ENCODE measurements around the gene FAM217B. TPM values are rescaled to one million over a fixed set of nuclear protein-coding genes. Genes with fewer than 3 reads are reported as not detected.

FAM217B gene
- total RNA-seq, 4 donors from 2014 or later, result 5.1 to 9.3 (median 6.4) TPM

DNA sequence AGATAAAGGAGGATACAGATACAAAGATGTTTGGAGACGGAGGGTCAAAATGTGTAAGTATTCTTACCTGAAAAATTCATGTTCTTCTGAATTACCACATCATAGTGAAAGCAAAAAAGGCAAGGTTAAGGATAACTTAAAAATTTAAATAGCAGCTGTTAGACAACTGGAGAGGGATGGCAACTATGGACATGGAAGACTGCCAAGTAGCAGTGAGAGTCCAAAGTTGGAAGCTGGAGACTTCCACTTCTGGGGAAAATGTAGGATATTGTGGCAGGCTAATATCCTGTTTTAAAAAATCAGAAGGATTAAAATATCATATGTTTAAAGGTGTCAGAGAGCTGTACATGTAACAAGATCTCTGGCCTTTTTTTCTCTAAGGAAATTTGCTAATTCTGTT lies 36.6 kb upstream of the FAM217B start:
- H3K27ac ChIP-seq, result no peak overlapping the region
- H3K36me3 ChIP-seq, result no peaks in the 10 kb centered on the region
- no peaks in the 10 kb centered on the region for H3K27me3 ChIP-seq
- TF ChIP-seq, protein P1, sequence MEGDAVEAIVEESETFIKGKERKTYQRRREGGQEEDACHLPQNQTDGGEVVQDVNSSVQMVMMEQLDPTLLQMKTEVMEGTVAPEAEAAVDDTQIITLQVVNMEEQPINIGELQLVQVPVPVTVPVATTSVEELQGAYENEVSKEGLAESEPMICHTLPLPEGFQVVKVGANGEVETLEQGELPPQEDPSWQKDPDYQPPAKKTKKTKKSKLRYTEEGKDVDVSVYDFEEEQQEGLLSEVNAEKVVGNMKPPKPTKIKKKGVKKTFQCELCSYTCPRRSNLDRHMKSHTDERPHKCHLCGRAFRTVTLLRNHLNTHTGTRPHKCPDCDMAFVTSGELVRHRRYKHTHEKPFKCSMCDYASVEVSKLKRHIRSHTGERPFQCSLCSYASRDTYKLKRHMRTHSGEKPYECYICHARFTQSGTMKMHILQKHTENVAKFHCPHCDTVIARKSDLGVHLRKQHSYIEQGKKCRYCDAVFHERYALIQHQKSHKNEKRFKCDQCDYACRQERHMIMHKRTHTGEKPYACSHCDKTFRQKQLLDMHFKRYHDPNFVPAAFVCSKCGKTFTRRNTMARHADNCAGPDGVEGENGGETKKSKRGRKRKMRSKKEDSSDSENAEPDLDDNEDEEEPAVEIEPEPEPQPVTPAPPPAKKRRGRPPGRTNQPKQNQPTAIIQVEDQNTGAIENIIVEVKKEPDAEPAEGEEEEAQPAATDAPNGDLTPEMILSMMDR (IDR thresholded peaks at IDR 0.05), result no peak
- TF ChIP-seq POLR2A (IDR thresholded peaks at IDR 0.05), result no peak
- no peaks in the 10 kb centered on the region for H3K4me1 ChIP-seq
- WGBS, 2 donors, result 88 to 96% methylated on average over 1 of the region's 1 CpG
- no peak for DNase-seq
- no peaks in the 10 kb centered on the region for H3K9me3 ChIP-seq
- no peak overlapping the region for H3K4me3 ChIP-seq
- intact Hi-C loops (cut with DNase I), result no loop called here

DNA sequence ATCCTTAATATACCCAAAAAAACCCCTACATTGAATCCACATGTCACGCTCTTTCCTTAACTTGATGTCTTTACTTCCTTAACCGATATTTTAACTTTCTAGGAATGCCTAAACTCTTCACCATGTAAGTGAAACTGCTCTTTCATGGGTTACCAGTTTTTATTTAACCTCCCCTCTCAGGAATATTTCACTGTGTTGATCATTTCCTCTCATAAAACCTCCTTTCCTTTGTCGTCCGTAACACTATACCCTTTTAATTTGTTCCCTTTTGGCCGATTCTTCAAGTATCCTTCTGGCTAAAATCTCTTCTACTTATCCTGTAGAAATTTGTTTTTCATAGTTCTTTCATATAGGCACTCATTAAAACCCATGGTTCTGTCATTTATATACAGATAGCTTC lies 31.3 kb upstream of the FAM217B start:
- Histone ChIP-seq H3K9me3 (no peaks in the 10 kb centered on the region), H3K4me1 (no peaks in the 10 kb centered on the region), H3K27ac (no peak overlapping the region), H3K27me3 (no peaks in the 10 kb centered on the region), H3K4me3 (no peak overlapping the region), H3K36me3 (no peaks in the 10 kb centered on the region)
- 88 to 93% methylated on average over 5 of the region's 5 CpGs for WGBS, 2 donors
- intact Hi-C loops (cut with DNase I), result no loop called here
- no peak for DNase-seq
- TF ChIP-seq, protein P1 (IDR thresholded peaks at IDR 0.05), result no peak
- TF ChIP-seq POLR2A (IDR thresholded peaks at IDR 0.05), result no peak

DNA sequence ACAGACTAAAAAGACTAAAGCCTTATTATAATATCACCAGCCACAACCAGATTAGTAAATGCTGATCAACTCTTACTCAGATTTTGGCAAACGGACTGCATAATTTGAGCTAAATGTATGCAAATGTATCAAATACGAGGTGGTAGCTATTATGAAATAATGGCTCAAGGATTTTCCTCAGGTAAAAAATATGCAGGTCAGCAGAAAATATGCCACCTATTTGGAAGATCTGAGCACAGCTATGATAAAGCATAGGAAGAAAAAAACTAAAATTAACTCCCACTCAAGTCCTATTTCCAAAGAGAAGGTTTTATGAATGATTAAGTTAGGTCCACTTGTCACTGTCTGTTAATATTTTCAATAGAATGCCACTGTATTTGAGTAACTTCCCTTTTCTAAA lies 29.1 kb upstream of the FAM217B start:
- intact Hi-C loops (cut with DNase I), result no loop called here
- Histone ChIP-seq H3K36me3 (no peaks in the 10 kb centered on the region), H3K27ac (no peak overlapping the region), H3K4me1 (no peaks in the 10 kb centered on the region), H3K9me3 (no peaks in the 10 kb centered on the region), H3K27me3 (no peaks in the 10 kb centered on the region), H3K4me3 (no peak overlapping the region)
- TF ChIP-seq, protein P1 (IDR thresholded peaks at IDR 0.05), result no peak
- no peak for TF ChIP-seq POLR2A (IDR thresholded peaks at IDR 0.05)
- DNase-seq, result no peak
- WGBS, 2 donors, result 42 to 66% methylated on average over 2 of the region's 2 CpGs

DNA sequence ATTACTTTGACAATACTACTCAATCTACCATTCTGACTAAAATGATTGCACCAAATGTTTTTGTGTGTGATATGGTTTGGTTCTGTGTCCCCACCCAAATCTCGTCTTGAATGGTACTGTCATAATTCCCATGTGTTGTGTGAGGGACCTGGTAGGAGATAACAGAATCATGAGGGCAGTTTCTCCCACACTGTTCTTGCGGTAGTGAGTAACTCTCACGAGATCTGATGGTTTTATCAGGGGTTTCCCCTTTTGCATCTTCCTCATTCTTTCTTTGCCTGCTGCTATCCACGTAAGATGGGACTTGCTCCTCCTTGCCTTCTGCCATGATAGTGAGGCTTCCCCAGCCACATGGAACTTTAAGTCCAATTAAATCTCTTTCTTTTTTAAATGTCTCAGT lies 27.6 kb upstream of the FAM217B start:
- no peak overlapping the region for H3K4me3 ChIP-seq
- DNase-seq, result no peak
- no peaks in the 10 kb centered on the region for H3K27me3 ChIP-seq
- H3K27ac ChIP-seq, result no peak overlapping the region
- intact Hi-C loops (cut with DNase I), result no loop called here
- H3K4me1 ChIP-seq, result no peaks in the 10 kb centered on the region
- 40 to 60% methylated on average over 4 of the region's 4 CpGs for WGBS, 2 donors
- H3K9me3 ChIP-seq, result no peaks in the 10 kb centered on the region
- TF ChIP-seq POLR2A (IDR thresholded peaks at IDR 0.05), result no peak
- TF ChIP-seq, protein P1 (IDR thresholded peaks at IDR 0.05), result no peak
- no peaks in the 10 kb centered on the region for H3K36me3 ChIP-seq

DNA sequence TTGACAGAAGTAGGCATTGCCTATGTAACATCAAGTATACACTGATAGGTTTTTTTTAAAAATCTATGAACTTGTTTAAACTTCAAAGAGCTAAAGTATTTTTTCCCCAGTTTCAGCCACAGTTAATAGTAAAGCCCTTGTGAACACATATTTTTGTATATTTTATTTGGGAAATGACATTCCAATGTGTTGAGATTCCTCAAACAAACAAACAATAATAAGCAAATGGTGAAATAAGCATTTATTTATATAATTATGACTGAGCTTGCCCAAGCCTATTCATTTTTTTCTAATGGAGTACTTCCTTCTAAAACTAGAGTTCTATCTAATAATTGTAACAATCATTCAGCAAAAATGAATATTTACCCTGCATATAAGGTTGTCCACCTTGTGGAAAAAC lies 19.2 kb upstream of the FAM217B start:
- DNase-seq, result no peak
- no peak overlapping the region for H3K27ac ChIP-seq
- intact Hi-C loops (cut with DNase I), result no loop called here
- no peaks in the 10 kb centered on the region for H3K27me3 ChIP-seq
- TF ChIP-seq, protein P1 (IDR thresholded peaks at IDR 0.05), result no peak
- TF ChIP-seq POLR2A (IDR thresholded peaks at IDR 0.05), result no peak
- no peaks in the 10 kb centered on the region for H3K36me3 ChIP-seq
- H3K9me3 ChIP-seq, result no peaks in the 10 kb centered on the region
- no peak overlapping the region for H3K4me3 ChIP-seq
- H3K4me1 ChIP-seq, result no peaks in the 10 kb centered on the region

Measured in esophagus squamous epithelium (tissue), 5 donors.